OCI-LY3 (cell line): ENCODE data around the gene TREX2.

Source experiments
- H2AFZ ChIP-seq: fragments of 200-600, 300-600 bp; shearing (Covaris generic); 2 replicates; pipeline ENCODE4 v1.6.0; 2014; ENCODE audit warnings: antibody characterized with exemption, low read depth, low read length
- H3K27ac ChIP-seq: fragments of 200-600, 300-600 bp; sonication (generic); 2 replicates; pipeline ENCODE4 v1.5.1; 2014; ENCODE audit warnings: mild to moderate bottlenecking, low read length, moderate library complexity, mixed read lengths
- H3K27me3 ChIP-seq: fragments of 200-600, 300-600 bp; sonication (generic); 2 replicates; pipeline ENCODE4 v1.6.1; 2014; ENCODE audit warnings: low read depth, low read length, mixed read lengths
- H3K36me3 ChIP-seq: fragments of 200-600, 300-600 bp; sonication (generic); replicated peaks from 2 replicates; pipeline ENCODE3; 2014; ENCODE audit warnings: low read depth, low read length, mixed read lengths
- H3K4me1 ChIP-seq: fragments of 300-600, 200-600 bp; sonication (generic); 2 replicates; pipeline ENCODE4 v1.6.1; 2014; ENCODE audit warnings: low read length, mixed read lengths
- H3K4me2 ChIP-seq: fragments of 200-600, 300-600 bp; sonication (generic); 2 replicates; pipeline ENCODE4 v1.6.1; 2014; ENCODE audit warnings: low read length, mixed read lengths
- H3K4me3 ChIP-seq: fragments of 300-600, 200-600 bp; sonication (generic); 2 replicates; pipeline ENCODE4 v1.5.1; 2014; ENCODE audit warnings: antibody characterized with exemption, mild to moderate bottlenecking, low read length, moderate library complexity
- H3K79me2 ChIP-seq: fragments of 300-600, 200-600 bp; shearing (Covaris generic); 2 replicates; pipeline ENCODE4 v1.6.1; 2014; ENCODE audit warnings: mild to moderate bottlenecking, low read length, mixed read lengths
- H3K9ac ChIP-seq: fragments of 300-600, 200-600 bp; shearing (Covaris generic); 2 replicates; pipeline ENCODE4 v1.6.0; 2014; ENCODE audit warnings: mild to moderate bottlenecking, low read length, moderate library complexity
- H3K9me3 ChIP-seq: fragments of 200-600, 300-600 bp; shearing (Covaris generic); 2 replicates; pipeline ENCODE4 v1.6.1; 2014; ENCODE audit warnings: low read length, mixed read lengths; ENCODE audit not compliant: insufficient read depth
- H4K20me1 ChIP-seq: fragments of 200-600, 300-600 bp; sonication (generic); 2 replicates; pipeline ENCODE4 v1.6.1; 2016; ENCODE audit warnings: low read length, mixed read lengths; ENCODE audit not compliant: insufficient read depth
- CTCF ChIP-seq: fragments of 200-600, 300-600 bp; sonication (generic); IDR thresholded peaks from 2 replicates; pipeline ENCODE4 v1.5.1; 2014; ENCODE audit warnings: antibody characterized with exemption, low read length, low read depth
- EZH2phosphoT487 ChIP-seq: fragments of 200-600 bp; shearing (Covaris generic); IDR thresholded peaks from 2 replicates; pipeline ENCODE4 v1.6.1; 2018; ENCODE audit warnings: antibody characterized with exemption, mixed run types, low read depth

The TREX2 gene

GRCh38 chrX:153486171-153486570 is 40.3 kb upstream of the TREX2 start:
- Histone ChIP-seq H3K27me3 (no peaks in the 10 kb centered on the region), H3K4me1 (no peaks in the 10 kb centered on the region), H3K4me2 (no peak overlapping the region), H2AFZ (no peak overlapping the region), H3K9me3 (no peaks in the 10 kb centered on the region), H3K27ac (no peak overlapping the region), H3K36me3 (no peaks in the 10 kb centered on the region), H4K20me1 (no peaks in the 10 kb centered on the region), H3K4me3 (no peak overlapping the region), H3K9ac (no peak overlapping the region), H3K79me2 (no peaks in the 10 kb centered on the region)
- TF ChIP-seq EZH2phosphoT487 (no peak), CTCF (no peak)

GRCh38 chrX:153485396-153486080 is 39.7 kb upstream of the TREX2 start:
- H3K4me2 ChIP-seq = no peak overlapping the region
- H3K4me1 ChIP-seq = no peaks in the 10 kb centered on the region
- no peaks in the 10 kb centered on the region for H3K9me3 ChIP-seq
- no peaks in the 10 kb centered on the region for H3K27me3 ChIP-seq
- TF ChIP-seq CTCF (no peak), EZH2phosphoT487 (no peak)
- no peak overlapping the region for H2AFZ ChIP-seq
- no peak overlapping the region for H3K27ac ChIP-seq
- H4K20me1 ChIP-seq = no peaks in the 10 kb centered on the region
- no peak overlapping the region for H3K4me3 ChIP-seq
- no peaks in the 10 kb centered on the region for H3K36me3 ChIP-seq
- no peaks in the 10 kb centered on the region for H3K79me2 ChIP-seq
- H3K9ac ChIP-seq = no peak overlapping the region

GRCh38 chrX:153482376-153483015 is 36.6 kb upstream of the TREX2 start:
- Histone ChIP-seq H4K20me1 (no peaks in the 10 kb centered on the region), H3K27me3 (no peaks in the 10 kb centered on the region), H3K9ac (no peak overlapping the region), H3K4me1 (no peaks in the 10 kb centered on the region), H3K36me3 (no peaks in the 10 kb centered on the region), H3K9me3 (no peaks in the 10 kb centered on the region), H3K79me2 (no peaks in the 10 kb centered on the region), H3K4me2 (no peak overlapping the region), H2AFZ (no peak overlapping the region), H3K27ac (no peak overlapping the region), H3K4me3 (no peak overlapping the region)
- no peak for TF ChIP-seq CTCF
- no peak for TF ChIP-seq EZH2phosphoT487

- Histone ChIP-seq H3K36me3 (no peaks in the 10 kb centered on the region), H3K27me3 (no peaks in the 10 kb centered on the region), H3K9ac (no peak overlapping the region), H2AFZ (no peak overlapping the region), H3K4me3 (no peak overlapping the region), H3K27ac (no peak overlapping the region), H3K4me1 (no peaks in the 10 kb centered on the region), H3K79me2 (no peaks in the 10 kb centered on the region), H4K20me1 (no peaks in the 10 kb centered on the region), H3K9me3 (no peaks in the 10 kb centered on the region), H3K4me2 (no peak overlapping the region)
- TF ChIP-seq EZH2phosphoT487 (no peak), CTCF (no peak)
Observed at GRCh38 chrX:153481043-153481442, 35.2 kb upstream of the TREX2 start.
